ENCODE data around the gene TSR3.

The TSR3 gene

DNA sequence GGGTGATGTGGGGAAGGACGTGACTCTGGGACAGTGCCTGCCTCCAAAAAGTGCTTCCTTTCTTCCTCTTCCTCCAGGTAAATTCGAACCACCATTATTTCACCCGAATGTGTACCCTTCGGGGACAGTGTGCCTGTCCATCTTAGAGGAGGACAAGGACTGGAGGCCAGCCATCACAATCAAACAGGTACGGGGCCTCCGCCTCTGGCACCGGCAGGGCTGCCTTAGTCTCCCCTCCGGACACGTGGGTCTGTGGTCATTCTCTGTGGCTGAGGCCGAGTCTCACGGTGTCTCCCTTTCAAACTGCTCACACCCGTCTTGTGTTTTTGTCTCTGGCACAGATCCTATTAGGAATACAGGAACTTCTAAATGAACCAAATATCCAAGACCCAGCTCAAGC lies 31.6 kb downstream of the TSR3 start:
- no peak for DNase-seq (ENCODE audit: low read depth in 1 of 2, low spot score in 1 of 2)
- H3K4me3 ChIP-seq (replicated peaks; ENCODE audit: insufficient read depth, low read length): no peak overlapping the region
- TF ChIP-seq GABPA (IDR thresholded peaks at IDR 0.05; ENCODE audit: low read depth): no peak
- no peak overlapping the region for H3K27ac ChIP-seq (replicated peaks)
- H3K27me3 ChIP-seq (ENCODE audit: insufficient read depth, poor library complexity, severe bottlenecking): no peaks in the 10 kb centered on the region

- Histone ChIP-seq H3K27ac (replicated peaks) (no peak overlapping the region), H3K4me3 (replicated peaks; ENCODE audit: insufficient read depth, low read length) (no peak overlapping the region), H3K27me3 (ENCODE audit: insufficient read depth, poor library complexity, severe bottlenecking) (no peaks in the 10 kb centered on the region)
- no peak for DNase-seq (ENCODE audit: low read depth in 1 of 2, low spot score in 1 of 2)
- TF ChIP-seq POLR2AphosphoS5 (IDR thresholded peaks at IDR 0.05; ENCODE audit: low read depth) (peak; percentile 30; the same call in 1 of the 2 replicates), SPI1 (IDR thresholded peaks at IDR 0.05; ENCODE audit: borderline replicate concordance, low read depth) (no peak), GABPA (IDR thresholded peaks at IDR 0.05; ENCODE audit: low read depth) (no peak), CTCF (IDR thresholded peaks at IDR 0.05; ENCODE audit: insufficient read depth, low read length) (no peak)
- TF ChIP-seq, protein P1, sequence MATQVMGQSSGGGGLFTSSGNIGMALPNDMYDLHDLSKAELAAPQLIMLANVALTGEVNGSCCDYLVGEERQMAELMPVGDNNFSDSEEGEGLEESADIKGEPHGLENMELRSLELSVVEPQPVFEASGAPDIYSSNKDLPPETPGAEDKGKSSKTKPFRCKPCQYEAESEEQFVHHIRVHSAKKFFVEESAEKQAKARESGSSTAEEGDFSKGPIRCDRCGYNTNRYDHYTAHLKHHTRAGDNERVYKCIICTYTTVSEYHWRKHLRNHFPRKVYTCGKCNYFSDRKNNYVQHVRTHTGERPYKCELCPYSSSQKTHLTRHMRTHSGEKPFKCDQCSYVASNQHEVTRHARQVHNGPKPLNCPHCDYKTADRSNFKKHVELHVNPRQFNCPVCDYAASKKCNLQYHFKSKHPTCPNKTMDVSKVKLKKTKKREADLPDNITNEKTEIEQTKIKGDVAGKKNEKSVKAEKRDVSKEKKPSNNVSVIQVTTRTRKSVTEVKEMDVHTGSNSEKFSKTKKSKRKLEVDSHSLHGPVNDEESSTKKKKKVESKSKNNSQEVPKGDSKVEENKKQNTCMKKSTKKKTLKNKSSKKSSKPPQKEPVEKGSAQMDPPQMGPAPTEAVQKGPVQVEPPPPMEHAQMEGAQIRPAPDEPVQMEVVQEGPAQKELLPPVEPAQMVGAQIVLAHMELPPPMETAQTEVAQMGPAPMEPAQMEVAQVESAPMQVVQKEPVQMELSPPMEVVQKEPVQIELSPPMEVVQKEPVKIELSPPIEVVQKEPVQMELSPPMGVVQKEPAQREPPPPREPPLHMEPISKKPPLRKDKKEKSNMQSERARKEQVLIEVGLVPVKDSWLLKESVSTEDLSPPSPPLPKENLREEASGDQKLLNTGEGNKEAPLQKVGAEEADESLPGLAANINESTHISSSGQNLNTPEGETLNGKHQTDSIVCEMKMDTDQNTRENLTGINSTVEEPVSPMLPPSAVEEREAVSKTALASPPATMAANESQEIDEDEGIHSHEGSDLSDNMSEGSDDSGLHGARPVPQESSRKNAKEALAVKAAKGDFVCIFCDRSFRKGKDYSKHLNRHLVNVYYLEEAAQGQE (IDR thresholded peaks at IDR 0.05; ENCODE audit: insufficient replicate concordance, low read depth): no peak
Observed at GRCh38 chr16:1319041-1319440, 32.6 kb downstream of the TSR3 start.

GRCh38 chr16:1318268-1318545 lies 33.5 kb downstream of the TSR3 start:
- no peaks in the 10 kb centered on the region for H3K27me3 ChIP-seq (ENCODE audit: insufficient read depth, poor library complexity, severe bottlenecking)
- TF ChIP-seq POLR2AphosphoS5 (IDR thresholded peaks at IDR 0.05; ENCODE audit: low read depth) (no peak; the same call in 1 of the 2 replicates), GABPA (IDR thresholded peaks at IDR 0.05; ENCODE audit: low read depth) (no peak), CTCF (IDR thresholded peaks at IDR 0.05; ENCODE audit: insufficient read depth, low read length) (no peak)
- no peak overlapping the region for H3K4me3 ChIP-seq (replicated peaks; ENCODE audit: insufficient read depth, low read length)
- no peak for DNase-seq (ENCODE audit: low read depth in 1 of 2, low spot score in 1 of 2)
- no peak overlapping the region for H3K27ac ChIP-seq (replicated peaks)

- TF ChIP-seq POLR2AphosphoS5 (IDR thresholded peaks at IDR 0.05; ENCODE audit: low read depth) (no peak; the same call in 1 of the 2 replicates), CTCF (IDR thresholded peaks at IDR 0.05; ENCODE audit: insufficient read depth, low read length) (no peak), GABPA (IDR thresholded peaks at IDR 0.05; ENCODE audit: low read depth) (no peak), SPI1 (IDR thresholded peaks at IDR 0.05; ENCODE audit: borderline replicate concordance, low read depth) (no peak)
- TF ChIP-seq, protein P1 (IDR thresholded peaks at IDR 0.05; ENCODE audit: insufficient replicate concordance, low read depth): no peak
- Histone ChIP-seq H3K27me3 (ENCODE audit: insufficient read depth, poor library complexity, severe bottlenecking) (no peaks in the 10 kb centered on the region), H3K4me3 (replicated peaks; ENCODE audit: insufficient read depth, low read length) (no peak overlapping the region), H3K27ac (replicated peaks) (no peak overlapping the region)
- DNase-seq (ENCODE audit: low read depth in 1 of 2, low spot score in 1 of 2): no peak
Observed at GRCh38 chr16:1317479-1318267, 34.0 kb downstream of the TSR3 start.

All from HL-60 (cell line).